GM19467 (cell line): ENCODE data around the gene CCDC24.

Source experiments
- ATAC-seq: cut with Tn5 transposase; IDR thresholded peaks from one replicate; pipeline ENCODE4 v1.9.1; 2021; ENCODE audit warnings: mild to moderate bottlenecking, moderate library complexity; ENCODE audit not compliant: unreplicated experiment

CCDC24 gene

DNA sequence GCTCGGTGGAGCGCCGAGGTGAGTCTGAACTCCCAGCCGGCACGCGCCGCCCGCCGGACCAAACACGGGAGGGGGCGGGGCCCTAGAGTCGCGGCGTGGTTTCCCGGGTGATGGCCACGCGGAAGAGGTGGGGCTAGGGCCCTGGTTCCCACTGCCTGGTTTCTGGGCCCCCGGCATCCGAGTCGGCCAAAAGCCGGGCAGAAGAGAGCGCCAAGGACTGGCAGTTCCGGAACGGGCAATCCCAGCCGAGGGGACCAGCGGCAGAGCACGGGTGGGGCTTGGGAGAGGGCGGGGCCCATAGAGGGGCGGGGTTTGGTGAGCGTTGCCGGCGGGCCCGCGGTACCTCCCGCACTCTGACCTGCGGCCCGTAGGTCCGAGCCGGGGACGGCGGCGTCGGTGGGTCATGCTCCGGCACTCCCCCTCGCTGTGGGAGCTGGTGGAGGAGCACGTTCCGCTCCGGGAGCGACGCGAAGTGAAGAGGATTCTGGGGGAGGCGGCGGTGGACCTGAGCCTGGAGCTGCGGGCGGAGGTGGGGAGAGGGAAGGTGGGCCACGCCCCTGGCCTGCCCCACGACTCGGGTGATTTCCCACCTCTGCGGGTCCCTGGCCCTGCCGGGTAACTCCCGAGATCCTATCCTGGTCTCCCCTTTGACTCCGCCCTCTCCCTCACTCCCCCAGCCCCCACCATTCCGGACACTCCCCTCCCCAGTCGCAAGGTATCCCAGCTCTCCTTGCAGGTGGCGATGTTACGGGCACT is at the start of gene CCDC24:
Gene CCDC24 (plus strand): TSS at position 124 of the 756 bp plus-strand sequence. CDS start 280 bp downstream, at position 404.
- peak; percentile 67 for ATAC-seq

DNA sequence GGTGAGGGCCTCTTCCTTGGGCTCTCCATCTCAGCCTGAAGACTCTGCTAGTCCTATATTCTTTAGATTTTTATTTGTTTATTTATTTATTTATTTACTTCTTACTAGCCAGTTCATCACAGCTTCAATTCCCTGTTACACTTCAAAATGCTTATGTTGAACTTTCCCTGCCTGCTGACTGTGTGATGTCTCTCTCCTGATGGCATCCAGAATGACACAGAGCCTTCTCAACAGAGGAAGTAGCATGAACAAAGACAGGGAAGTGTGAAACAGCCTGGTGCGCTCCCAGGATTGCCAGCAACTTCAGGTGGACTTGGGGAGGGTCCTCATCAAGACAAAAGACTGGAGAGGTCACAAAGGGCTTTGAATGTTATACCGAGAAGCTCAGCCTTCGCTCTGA is 49.0 kb upstream of the CCDC24 start:
- no peak for ATAC-seq

DNA sequence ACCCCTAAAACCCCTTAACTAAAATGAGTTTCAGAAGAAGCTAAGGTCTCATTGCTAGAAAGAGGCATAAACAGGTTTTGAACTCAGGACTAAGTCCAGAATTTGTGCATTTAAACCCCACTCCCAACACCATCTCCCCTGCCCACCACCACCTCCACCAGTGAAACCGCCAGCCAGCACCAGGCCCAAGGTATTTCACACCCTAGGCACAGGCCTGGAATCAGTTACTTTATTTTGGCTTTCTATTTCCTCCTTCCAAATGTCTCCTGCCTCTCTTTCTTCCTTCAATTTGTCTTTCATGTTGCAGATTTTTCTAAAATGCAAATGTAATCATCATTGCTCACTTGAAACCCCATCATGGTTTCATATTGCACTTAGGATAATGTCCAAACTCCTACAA is 46.5 kb upstream of the CCDC24 start:
- no peak for ATAC-seq

DNA sequence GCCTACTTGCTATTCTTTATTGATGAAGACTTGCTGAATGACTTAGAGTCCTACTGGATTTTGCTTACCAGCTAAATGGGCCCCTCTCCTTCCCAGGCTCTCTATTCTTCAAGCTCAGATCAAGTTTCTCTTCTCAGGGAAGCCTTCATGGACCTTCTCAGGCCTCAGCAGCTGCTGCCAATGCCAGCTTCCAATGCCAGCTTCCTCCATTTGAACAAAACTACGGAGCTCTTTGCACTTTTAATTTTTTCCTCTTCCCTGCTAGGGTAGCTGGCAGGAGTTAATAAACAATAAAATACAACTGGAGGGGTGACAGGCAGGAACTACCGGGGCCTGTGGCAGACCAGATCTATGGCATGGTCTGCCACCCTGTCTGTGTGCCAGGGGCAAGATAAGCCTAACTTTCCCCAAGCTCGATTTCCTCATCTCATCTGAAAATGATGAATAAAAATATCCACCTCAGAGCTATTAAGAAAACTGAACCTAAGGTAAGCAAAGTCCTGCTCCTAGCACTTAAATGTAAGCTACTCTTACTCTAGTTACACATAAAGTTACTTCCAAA is 45.6 kb upstream of the CCDC24 start:
- ATAC-seq, result no peak

DNA sequence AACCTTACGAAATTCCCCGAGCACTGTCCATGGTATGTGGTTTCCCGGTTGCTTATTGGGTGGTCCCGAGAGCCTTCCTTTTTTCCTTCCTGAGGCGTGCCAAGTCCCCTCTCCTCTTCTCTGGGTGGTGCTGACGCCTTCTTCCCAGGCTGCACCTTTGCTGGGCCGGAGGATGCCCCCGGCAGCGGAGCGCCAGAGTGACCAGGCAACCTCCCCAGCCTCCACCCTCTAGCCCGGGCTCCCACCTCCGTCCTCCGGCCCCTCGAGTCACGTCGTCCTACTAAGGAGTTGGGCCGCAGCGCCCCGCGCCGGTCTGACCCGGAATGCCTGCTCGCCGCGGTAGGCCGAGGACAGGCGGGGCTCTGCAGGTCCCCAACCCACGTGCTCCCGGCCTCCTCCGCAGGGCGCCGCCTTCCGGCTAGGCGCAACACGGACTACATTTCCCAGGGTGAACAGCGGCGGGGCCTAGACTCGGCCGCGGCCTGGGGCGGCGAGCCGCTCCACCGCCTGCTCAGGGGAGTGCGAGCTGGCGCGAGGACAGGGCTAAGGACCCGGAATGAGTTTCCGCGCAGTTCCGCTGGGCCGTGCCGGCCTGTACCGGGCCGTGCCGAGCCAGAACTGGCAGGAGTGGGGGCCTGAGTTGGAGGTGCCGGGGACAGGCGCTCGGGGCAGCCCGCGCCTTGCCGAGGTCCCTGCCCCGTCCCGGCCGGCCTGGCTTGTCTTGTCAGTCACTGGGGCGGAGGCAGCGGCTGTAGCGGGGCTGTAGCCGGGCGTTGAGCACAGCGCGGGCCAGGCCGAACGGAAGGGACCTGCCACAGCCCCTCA is 45.0 kb upstream of the CCDC24 start, which contains the start of gene IPO13:
Gene IPO13 (plus strand): TSS at position 715 of the 825 bp plus-strand sequence. CDS start 651 bp downstream, outside the sequence.
- peak; percentile 91 for ATAC-seq

DNA sequence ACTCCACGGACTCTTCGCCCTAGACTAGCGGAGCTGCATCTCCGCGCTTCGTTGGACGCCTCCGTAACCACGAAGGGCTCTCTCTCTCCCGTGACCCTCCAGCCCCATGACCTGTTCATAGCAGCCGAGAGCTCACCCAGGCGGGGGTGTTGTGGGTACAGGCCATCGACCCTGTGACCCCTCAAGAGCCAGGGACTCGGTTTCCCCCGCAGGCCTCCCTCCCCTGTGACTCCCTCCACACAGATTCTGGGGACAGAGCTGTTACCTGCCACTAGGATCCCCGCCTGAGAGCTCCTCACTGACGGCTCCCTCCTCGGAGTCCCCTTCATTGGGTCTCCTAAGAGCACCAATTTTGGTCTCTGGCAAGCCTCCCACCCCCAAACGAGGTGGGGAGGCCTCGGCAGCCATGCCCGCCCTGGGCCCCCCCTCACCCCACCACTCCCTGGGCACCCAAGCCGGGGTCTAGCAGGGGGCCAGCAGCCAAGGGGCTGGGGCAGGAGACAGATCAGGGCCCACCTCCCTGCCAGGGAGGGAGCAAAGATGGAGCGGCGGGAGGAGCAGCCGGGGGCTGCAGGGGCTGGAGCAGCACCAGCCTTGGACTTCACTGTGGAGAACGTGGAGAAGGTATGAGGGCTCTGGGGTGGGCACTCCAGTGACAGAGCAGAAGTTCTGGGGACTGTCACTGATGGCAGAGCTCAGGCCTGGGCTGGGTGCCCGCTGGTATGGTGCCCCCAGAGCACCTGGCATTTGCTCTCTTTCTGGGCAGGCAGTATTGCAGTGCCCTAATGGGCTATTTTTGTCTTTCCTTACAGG is 44.1 kb upstream of the CCDC24 start:
- ATAC-seq, result no peak

DNA sequence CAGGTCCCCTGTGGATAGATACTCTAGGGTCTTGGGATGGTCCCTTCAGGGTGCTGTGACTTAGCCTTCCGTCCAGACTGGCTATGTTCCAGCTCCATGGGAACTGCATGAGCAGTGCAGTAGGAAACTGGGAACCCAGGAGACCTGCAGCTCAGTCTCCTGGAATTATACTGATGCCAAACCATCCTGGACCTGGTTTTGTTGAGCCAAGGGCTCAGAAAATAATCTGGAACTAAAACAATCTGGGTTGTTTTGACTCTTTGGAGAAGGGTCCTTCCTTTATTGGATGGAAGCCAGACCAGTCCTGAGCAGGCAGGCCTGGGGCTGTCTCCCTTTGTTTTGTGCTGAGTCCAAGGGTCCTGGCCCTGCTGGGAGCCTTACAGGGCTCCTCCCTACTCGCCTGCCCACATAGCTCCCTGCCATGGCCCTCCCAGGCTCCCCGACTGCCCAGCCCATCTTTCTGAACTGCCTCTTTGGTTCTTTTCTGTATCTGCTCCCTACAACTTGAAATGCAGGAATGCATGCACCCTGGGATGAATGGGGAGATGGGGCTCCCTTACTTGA is 43.4 kb upstream of the CCDC24 start:
- ATAC-seq, result no peak

DNA sequence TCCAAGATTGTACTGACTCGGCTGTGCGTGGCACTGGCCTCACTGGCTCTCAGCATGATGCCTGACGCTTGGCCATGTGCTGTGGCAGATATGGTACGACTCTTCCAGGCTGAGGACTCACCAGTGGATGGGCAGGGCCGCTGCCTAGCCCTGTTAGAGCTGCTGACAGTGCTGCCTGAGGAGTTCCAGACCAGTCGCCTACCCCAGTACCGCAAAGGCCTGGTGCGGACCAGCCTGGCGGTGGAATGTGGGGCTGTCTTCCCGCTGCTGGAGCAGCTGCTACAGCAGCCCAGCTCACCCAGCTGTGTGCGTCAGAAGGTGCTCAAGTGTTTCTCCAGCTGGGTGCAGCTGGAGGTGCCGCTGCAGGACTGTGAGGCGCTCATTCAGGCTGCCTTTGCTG is 41.7 kb upstream of the CCDC24 start:
- no peak for ATAC-seq

DNA sequence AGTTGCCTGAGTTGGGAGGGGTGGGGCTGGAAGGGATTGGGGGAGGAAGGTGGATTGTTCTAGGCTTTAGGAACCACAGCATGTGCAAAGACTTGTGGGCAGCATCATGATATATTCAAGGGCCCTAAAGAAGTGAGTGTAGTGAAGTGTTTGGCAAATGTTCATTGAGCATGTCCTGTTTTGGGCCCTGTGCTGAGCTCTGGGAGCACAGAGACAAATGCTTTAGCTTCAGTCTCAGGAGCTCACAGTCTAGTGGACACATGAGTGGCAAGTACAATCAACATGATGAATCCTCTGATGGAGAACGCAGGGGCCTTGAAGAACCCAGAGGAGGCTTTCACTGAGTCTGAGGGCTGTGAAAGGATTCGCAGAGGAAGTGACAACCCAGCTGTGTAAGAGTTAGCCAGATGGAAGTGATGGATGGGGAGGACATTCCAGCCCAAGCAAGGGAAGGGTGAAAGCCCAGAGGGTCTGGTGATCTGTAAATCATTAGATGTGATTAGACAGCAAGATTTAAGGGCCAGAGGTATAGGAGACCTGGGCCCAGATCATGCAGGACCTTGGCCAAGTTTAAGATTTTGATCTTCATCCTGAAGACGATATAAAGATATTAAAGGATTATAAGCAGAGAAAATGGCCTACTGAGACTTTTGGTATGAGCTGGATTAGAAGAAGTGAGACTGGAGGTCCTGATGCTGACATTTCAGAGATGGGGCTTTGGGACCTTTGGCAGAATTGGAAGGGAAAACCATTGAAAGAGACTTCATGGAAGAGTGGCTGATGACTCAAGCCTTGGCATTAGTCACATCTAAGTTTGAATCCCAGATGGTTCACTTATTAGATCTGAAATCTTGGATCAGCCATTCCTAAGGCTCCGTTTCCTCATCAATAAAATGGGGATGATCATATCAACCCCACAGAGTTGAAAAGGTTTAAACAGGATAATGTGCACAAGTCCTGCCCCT is 40.1 kb upstream of the CCDC24 start:
- no peak for ATAC-seq

DNA sequence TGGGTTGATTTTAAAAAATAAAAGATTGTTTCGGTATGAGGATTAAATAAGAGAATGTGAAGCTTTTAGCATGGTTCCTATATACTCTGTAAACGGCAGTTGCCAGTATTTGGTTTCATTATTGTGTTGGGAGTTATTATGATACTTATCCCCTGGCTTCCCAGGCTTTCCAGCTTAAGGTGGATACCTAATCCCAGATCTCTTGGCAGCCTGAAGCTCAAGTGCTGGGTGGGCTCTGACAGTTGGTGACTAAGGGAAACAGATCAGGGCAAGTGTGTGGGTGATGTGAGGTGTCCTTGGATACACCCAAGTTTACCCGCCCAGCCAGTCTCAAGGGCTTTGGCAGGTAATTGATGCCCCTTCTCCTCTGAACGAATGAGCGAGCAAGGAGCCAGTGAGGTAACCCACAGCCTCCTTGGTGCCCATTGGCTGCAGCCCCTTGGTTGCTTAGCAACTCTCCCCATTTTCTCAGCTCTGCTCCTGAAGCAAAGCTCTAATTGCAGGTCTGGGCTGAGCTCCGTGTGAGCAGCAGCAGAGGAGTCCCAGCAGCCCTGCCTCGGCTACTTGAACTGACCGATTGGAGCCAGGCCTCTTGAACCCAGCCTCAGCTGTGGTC is 38.6 kb upstream of the CCDC24 start:
- no peak for ATAC-seq

DNA sequence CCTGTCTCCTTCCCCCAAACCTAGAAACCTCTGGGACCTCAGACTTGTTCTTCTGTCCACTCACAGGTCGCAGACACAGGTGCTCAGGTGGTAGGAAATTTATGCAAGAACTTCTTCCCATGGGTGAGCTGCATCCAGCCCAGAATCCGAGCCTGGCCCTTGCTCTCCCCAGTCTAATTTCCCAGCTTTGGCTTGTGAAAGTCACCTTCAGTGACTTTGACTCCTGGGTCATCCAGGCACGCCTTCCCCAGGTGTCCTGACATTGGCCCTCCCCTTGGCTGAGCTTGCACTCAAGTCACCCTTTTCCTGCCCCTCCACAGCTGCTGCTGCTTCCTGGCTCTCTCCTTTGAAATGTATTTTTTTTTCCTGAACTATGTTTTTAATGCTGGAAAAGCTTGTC is 38.0 kb upstream of the CCDC24 start:
- ATAC-seq, result no peak

DNA sequence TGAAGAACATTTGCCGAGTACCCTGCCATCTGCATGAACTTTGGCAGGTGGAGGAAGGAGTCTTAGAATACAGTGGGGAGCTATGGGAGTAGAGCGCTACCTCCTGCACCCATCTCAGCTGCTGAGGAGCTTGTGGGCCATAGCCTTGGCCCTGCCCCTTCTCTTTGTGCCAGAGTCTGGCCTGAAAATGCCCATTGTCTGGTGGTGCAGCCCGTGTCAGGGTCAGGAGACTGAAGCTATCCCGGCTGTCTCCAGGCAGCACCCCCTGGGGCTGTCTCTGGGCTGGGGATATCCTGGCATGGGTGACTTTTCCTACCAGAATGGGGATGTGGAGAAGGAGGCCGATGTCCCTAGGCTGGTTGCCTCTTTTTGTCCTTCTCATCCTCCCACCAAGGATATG is 37.4 kb upstream of the CCDC24 start:
- no peak for ATAC-seq

DNA sequence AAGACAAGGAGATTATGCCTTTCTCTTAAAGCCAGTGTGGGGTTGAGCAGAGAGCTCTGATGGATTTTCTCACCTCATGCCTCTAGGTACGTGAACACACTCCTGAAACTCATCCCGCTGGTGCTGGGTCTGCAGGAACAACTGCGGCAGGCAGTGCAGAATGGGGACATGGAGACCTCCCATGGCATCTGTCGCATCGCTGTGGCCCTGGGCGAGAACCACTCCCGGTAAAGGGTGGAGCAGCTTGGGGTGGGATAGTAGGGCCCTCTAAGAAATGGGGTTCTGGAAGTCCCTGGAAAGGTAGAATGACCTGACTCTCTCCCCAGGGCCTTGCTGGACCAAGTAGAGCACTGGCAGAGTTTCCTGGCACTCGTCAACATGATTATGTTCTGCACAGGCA is 35.2 kb upstream of the CCDC24 start:
- no peak for ATAC-seq

DNA sequence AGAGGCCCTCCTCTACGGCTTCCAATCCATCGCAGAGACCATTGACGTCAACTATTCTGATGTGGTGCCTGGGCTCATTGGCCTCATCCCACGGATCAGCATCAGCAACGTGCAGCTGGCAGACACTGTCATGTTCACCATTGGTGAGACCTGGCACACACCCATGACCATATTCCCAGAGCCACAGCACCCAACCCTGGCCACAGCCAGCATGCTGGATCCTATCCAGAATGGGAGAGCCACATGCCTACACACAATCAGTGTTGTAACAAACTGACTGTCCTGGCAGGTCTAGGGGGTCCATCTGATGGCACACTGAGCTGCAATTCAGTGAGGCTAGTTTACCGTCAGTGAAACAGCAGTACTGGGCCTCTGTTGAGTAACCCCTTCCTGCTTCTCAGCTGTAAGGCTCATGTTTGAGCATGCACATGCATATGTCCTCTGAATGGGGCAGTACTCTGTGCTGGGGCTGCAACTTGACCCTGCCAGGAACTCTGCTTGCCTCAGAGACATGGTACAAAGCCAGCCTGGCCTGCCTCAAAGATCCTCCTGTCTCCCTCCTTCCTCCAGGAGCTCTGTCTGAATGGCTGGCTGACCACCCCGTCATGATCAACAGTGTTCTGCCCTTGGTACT is 33.9 kb upstream of the CCDC24 start:
- no peak for ATAC-seq

DNA sequence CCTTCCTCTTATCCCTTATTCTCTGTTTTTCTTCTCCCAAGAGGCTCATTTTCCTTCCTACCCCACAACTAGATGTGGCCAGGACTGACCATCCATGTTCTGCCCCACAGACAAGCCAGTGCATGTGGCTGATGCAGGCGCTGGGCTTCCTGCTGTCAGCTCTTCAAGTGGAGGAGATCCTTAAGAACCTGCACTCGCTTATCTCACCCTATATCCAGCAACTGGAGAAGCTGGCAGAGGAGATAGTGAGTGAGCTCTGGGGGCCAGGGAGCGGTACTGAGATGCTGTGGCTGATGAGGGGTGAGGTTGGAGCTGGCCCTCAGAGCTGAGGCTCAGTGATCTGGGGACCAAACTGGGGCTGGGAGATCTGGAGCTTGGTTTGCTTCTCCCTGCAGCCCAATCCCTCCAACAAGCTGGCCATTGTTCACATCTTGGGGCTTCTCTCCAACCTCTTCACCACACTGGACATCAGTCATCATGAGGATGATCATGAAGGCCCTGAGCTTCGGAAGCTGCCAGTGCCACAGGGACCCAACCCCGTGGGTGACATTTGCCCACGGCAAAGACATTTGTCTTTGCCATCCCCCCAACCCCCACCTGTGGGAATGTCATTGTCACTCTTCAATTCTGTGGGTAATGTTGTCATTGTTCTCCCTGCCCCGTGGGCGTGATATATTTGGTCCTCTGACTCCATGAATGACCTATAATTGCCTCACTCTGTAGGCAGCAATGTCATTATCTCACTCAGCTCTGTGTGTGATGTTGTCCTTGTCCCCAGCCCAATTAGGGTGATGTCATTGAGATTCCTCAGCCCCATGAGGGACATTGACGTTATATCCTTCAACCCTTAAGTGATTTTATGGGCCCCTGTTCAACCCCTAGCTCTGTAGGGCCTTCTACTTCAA is 32.8 kb upstream of the CCDC24 start:
- ATAC-seq, result no peak

DNA sequence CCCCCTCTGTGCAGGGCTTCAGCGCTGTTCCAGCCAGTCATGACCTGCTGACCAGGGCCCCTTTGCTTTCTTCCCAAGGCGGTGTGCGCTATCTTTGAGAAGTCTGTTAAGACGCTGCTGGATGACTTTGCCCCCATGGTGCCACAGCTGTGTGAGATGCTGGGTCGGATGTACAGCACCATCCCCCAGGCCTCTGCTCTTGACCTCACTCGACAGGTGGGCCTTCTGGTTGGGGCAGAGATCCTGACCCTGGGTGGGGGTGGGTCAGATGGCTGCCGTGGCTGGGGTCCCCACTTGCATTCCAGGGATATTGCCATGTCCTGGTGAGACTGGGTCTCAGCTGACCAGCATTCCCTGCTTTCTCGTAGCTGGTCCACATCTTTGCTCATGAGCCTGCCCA is 30.6 kb upstream of the CCDC24 start:
- ATAC-seq, result no peak

DNA sequence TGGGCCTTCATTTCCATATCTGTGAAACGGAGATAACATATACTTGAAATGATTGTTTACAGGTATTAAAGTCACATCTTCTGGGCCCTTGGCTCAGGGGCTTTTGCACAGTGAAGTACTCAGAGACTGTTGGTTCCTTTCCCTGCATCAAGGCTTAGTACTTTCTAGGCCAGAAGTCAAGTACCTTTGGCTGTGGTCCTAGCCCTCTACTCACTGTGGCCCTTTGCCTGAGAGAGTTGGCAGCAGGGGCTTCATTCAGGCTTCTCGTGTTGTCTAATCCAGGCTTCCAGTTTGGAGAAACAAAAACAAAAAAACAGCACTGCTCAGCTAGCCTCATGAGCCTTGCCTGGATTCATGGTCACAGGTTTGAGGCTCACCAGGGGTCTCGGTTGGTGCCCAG is 29.7 kb upstream of the CCDC24 start:
- no peak for ATAC-seq

DNA sequence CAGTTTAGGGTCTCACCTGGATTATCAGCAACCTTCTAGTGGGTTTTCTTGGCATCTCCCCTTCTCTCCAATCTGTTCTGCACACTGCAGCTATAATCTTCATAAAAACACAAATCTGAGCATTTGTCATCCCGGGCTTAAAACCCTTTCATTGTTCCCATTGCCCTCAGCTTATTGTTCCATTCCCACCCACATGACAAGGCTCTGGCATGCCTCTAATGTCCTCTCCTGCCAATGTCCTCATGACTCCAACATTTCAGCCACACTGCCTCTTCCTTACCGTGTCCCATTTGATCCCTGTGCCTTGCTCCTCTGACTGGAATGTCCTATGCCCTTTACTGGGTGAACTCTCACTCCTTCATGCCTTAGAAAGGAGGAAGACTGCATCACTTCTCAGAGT is 29.1 kb upstream of the CCDC24 start:
- ATAC-seq, result no peak
